T-cell (primary cell): Measurements from ENCODE around the gene ENTREP1. TPM values are rescaled to one million over a fixed set of nuclear protein-coding genes. Genes with fewer than 3 reads are reported as not detected.

Experiments
- ATAC-seq, 4 experiments: fragments of 200-7000 bp in 3 of 4; fragments of 150-1000 bp in 1 of 4; cut with Tn5 transposase; replicated peaks in 1 of 4; 1 replicate in 3 of 4; 2 replicates in 1 of 4; pipeline ENCODE4 v1.10.0; 2021; ENCODE audit warnings: moderate library complexity in 3 of 4, mild to moderate bottlenecking in 2 of 4, moderate number of reproducible peaks in 1 of 4
- CTCF ChIA-PET, 2 donors: fragments of 300-600 bp; sonication (Branson Sonifier 250); formaldehyde crosslinking; loops; one replicate each; lab custom pipeline; 2022; ENCODE audit warnings: antibody characterized with exemption in 2 of 2; lab: Charles Lee
- POLR2A ChIA-PET, 2 donors: fragments of 300-600 bp; sonication (Branson Sonifier 250); formaldehyde crosslinking; loops; one replicate each; lab custom pipeline; 2022; ENCODE audit warnings: antibody characterized with exemption in 2 of 2; lab: Charles Lee
- DNase-seq, 35 experiments: peaks; one replicate each; pipeline versions ENCODE4 v3.0.0 to v3.0.0-alpha.2; 2013 to 2023
- H3K27ac ChIP-seq: one replicate; pipeline ENCODE4 v1.5.1; 2013; ENCODE audit warnings: low read length
- H3K27me3 ChIP-seq, 2 experiments: replicated peaks in 1 of 2; 1 replicate in 1 of 2; 2 replicates in 1 of 2; pipeline versions ENCODE4 v1.6.1 to v1.7.0; 2013; ENCODE audit warnings: low read length in 1 of 2, mixed read lengths in 1 of 2; ENCODE audit not compliant: control insufficient read depth in 2 of 2, insufficient read depth in 2 of 2; ENCODE audit errors: extremely low read depth in 1 of 2
- H3K36me3 ChIP-seq, 2 donors: 1 replicate in 1 of 2; 2 replicates in 1 of 2; pipeline versions ENCODE4 v1.6.1 to v1.7.0; 2013; ENCODE audit warnings: low read length in 1 of 2; ENCODE audit not compliant: control insufficient read depth in 2 of 2, insufficient read depth in 1 of 2; ENCODE audit errors: extremely low read depth in 1 of 2
- H3K4me1 ChIP-seq, 2 experiments: 1 replicate in 1 of 2; 2 replicates in 1 of 2; pipeline versions ENCODE4 v1.6.1 to v1.7.0; 2013; ENCODE audit warnings: low read length in 2 of 2, mixed read lengths in 1 of 2; ENCODE audit not compliant: insufficient read depth in 2 of 2, control insufficient read depth in 1 of 2; ENCODE audit errors: extremely low read depth in 1 of 2
- H3K4me3 ChIP-seq, 2 donors: 1 replicate in 1 of 2; 2 replicates in 1 of 2; pipeline versions ENCODE4 v1.5.1 to v1.7.0; 2013; ENCODE audit warnings: mild to moderate bottlenecking in 2 of 2, low read length in 1 of 2, moderate library complexity in 1 of 2; ENCODE audit not compliant: control insufficient read depth in 1 of 2; ENCODE audit errors: extremely low read depth in 1 of 2
- H3K9me3 ChIP-seq: 2 replicates; pipeline ENCODE4 v1.7.0; 2013
- H3K27ac Mint-ChIP-seq, 2 donors: one replicate each; pipeline ENCODE4 v1.8.0; 2020 to 2021; ENCODE audit warnings: mild to moderate bottlenecking in 2 of 2, mixed read lengths in 2 of 2
- H3K27me3 Mint-ChIP-seq, 2 donors: one replicate each; pipeline ENCODE4 v1.8.0; 2021 to 2022; ENCODE audit warnings: mixed read lengths in 2 of 2
- H3K36me3 Mint-ChIP-seq: one replicate; pipeline ENCODE4 v1.8.0; 2021; ENCODE audit warnings: mixed read lengths
- H3K4me1 Mint-ChIP-seq, 3 donors: one replicate each; pipeline ENCODE4 v1.8.0; 2020 to 2022; ENCODE audit warnings: mixed read lengths in 3 of 3, mild to moderate bottlenecking in 1 of 3
- H3K4me3 Mint-ChIP-seq, 3 donors: one replicate each; pipeline ENCODE4 v1.8.0; 2020 to 2022; ENCODE audit warnings: mild to moderate bottlenecking in 3 of 3, mixed read lengths in 3 of 3, moderate library complexity in 3 of 3
- H3K9me3 Mint-ChIP-seq, 3 donors: one replicate each; pipeline ENCODE4 v1.8.0; 2020 to 2022; ENCODE audit warnings: mixed read lengths in 3 of 3
- WGBS: methylation state at CpG from one replicate; pipeline ENCODE4 v1.1.5; 2013; ENCODE audit warnings: missing lambda C conversion rate; ENCODE audit not compliant: insufficient coverage; 5-methylcytosine and 5-hydroxymethylcytosine counted together
- total RNA-seq, 35 experiments: library from RNA in 6 of 35; stranded (reverse) in 6 of 35; fragments of 120-200 nt in 1 of 35; gene quantifications; one replicate each; pipeline versions ENCODE4 v1.2.1 to v1.2.4 and lab custom pipeline; 2013 to 2026

ENTREP1 gene
- total RNA-seq, 5 donors from 2014 or later (not counting 1 experiment from before 2014, with no cell fraction given): 0.13 to 0.16 TPM; not detected in 3

GRCh38 chr9:69340631-69341030, 15.6 kb downstream of the ENTREP1 start:
- Mint-ChIP-seq H3K4me3 (no peak overlapping the region), H3K36me3 (no peaks in the 10 kb centered on the region), H3K27ac (no peak overlapping the region), H3K27me3 (peaks cover 5 to 20% of the 10 kb centered on the region in 2 donors), H3K4me1 (no peaks in the 10 kb centered on the region), H3K9me3 (no peaks in the 10 kb centered on the region)
- Histone ChIP-seq H3K27ac (no peak overlapping the region), H3K9me3 (no peaks in the 10 kb centered on the region), H3K4me3 (no peak overlapping the region), H3K4me1 (no peaks in the 10 kb centered on the region), H3K36me3 (no peaks in the 10 kb centered on the region), H3K27me3 (peaks cover 0 to 8% of the 10 kb centered on the region in 2 experiments)
- no peak for ATAC-seq
- CTCF ChIA-PET: interaction anchor here in 1 of 2 donors (0.6 kb wide), 1 partner anchor 148 kb away, joined by 3 read pairs; no protein-coding TSS in a partner anchor
- no CpG with 5 or more reads among the region's 3 CpGs for WGBS
- POLR2A ChIA-PET: no interaction called here
- no peak for DNase-seq

GRCh38 chr9:69342769-69343168, 17.8 kb downstream of the ENTREP1 start:
- H3K27ac Mint-ChIP-seq: no peak overlapping the region
- Histone ChIP-seq H3K27ac (no peak overlapping the region), H3K27me3 (peaks cover 0 to 8% of the 10 kb centered on the region in 2 experiments), H3K4me3 (no peak overlapping the region), H3K9me3 (no peaks in the 10 kb centered on the region), H3K36me3 (no peaks in the 10 kb centered on the region), H3K4me1 (no peaks in the 10 kb centered on the region)
- no peaks in the 10 kb centered on the region for H3K4me1 Mint-ChIP-seq
- no peak for ATAC-seq
- peaks cover 5 to 24% of the 10 kb centered on the region in 2 donors for H3K27me3 Mint-ChIP-seq
- ChIA-PET POLR2A (no interaction called here), CTCF (no interaction called here)
- H3K36me3 Mint-ChIP-seq: no peaks in the 10 kb centered on the region
- no CpG with 5 or more reads among the region's 1 CpG for WGBS
- H3K4me3 Mint-ChIP-seq: no peak overlapping the region
- H3K9me3 Mint-ChIP-seq: no peaks in the 10 kb centered on the region
- DNase-seq: no peak

GRCh38 chr9:69344459-69344858, 19.4 kb downstream of the ENTREP1 start:
- DNase-seq (no peak), ATAC-seq (no peak)
- no peaks in the 10 kb centered on the region for H3K36me3 ChIP-seq
- 60% methylated on average over 4 of the region's 4 CpGs for WGBS
- H3K9me3 Mint-ChIP-seq: no peaks in the 10 kb centered on the region
- ChIA-PET CTCF (interaction anchor here in 1 of 2 donors (1.1 kb wide), 1 partner anchor 8 kb away, joined by 3 read pairs; no protein-coding TSS in a partner anchor), POLR2A (no interaction called here)
- no peak overlapping the region for H3K4me3 Mint-ChIP-seq
- no peaks in the 10 kb centered on the region for H3K9me3 ChIP-seq
- H3K27ac Mint-ChIP-seq: no peak overlapping the region
- peaks cover 5 to 24% of the 10 kb centered on the region in 2 donors for H3K27me3 Mint-ChIP-seq
- no peak overlapping the region for H3K27ac ChIP-seq
- no peak overlapping the region for H3K4me3 ChIP-seq
- H3K36me3 Mint-ChIP-seq: no peaks in the 10 kb centered on the region
- no peaks in the 10 kb centered on the region for H3K4me1 ChIP-seq
- peaks cover 0 to 7% of the 10 kb centered on the region in 2 experiments for H3K27me3 ChIP-seq
- no peaks in the 10 kb centered on the region for H3K4me1 Mint-ChIP-seq

GRCh38 chr9:69346596-69347390, 21.8 kb downstream of the ENTREP1 start:
- H3K4me3 Mint-ChIP-seq: no peak overlapping the region
- Histone ChIP-seq H3K4me3 (no peak overlapping the region), H3K27me3 (peaks cover 0 to 4% of the 10 kb centered on the region in 2 experiments), H3K9me3 (no peaks in the 10 kb centered on the region), H3K27ac (no peak overlapping the region), H3K36me3 (no peaks in the 10 kb centered on the region), H3K4me1 (no peaks in the 10 kb centered on the region)
- ChIA-PET POLR2A (no interaction called here), CTCF (interaction anchor here in 1 of 2 donors (0.6 kb wide), 1 partner anchor 158 kb away, joined by 3 read pairs; no protein-coding TSS in a partner anchor)
- H3K27me3 Mint-ChIP-seq: peaks cover 5 to 16% of the 10 kb centered on the region in 2 donors
- DNase-seq (no peak), ATAC-seq (no peak)
- no peak overlapping the region for H3K27ac Mint-ChIP-seq
- WGBS: 90% methylated on average over 2 of the region's 6 CpGs
- H3K4me1 Mint-ChIP-seq: no peaks in the 10 kb centered on the region
- H3K9me3 Mint-ChIP-seq: no peaks in the 10 kb centered on the region
- no peaks in the 10 kb centered on the region for H3K36me3 Mint-ChIP-seq

GRCh38 chr9:69347607-69348006, 22.6 kb downstream of the ENTREP1 start:
- no peaks in the 10 kb centered on the region for H3K9me3 ChIP-seq
- H3K27ac ChIP-seq: no peak overlapping the region
- ChIA-PET CTCF (interaction anchor here in 1 of 2 donors (0.6 kb wide), 1 partner anchor 159 kb away, joined by 3 read pairs; no protein-coding TSS in a partner anchor), POLR2A (no interaction called here)
- no peak overlapping the region for H3K4me3 ChIP-seq
- Mint-ChIP-seq H3K27ac (no peak overlapping the region), H3K36me3 (no peaks in the 10 kb centered on the region), H3K9me3 (no peaks in the 10 kb centered on the region), H3K4me3 (no peak overlapping the region), H3K27me3 (peaks cover 5 to 15% of the 10 kb centered on the region in 2 donors), H3K4me1 (no peaks in the 10 kb centered on the region)
- peaks cover 0 to 4% of the 10 kb centered on the region in 2 experiments for H3K27me3 ChIP-seq
- no CpG with 5 or more reads among the region's 1 CpG for WGBS
- DNase-seq (no peak), ATAC-seq (no peak)
- no peaks in the 10 kb centered on the region for H3K36me3 ChIP-seq
- H3K4me1 ChIP-seq: no peaks in the 10 kb centered on the region

- Histone ChIP-seq H3K27me3 (no peaks in the 10 kb centered on the region), H3K36me3 (no peaks in the 10 kb centered on the region), H3K4me1 (no peaks in the 10 kb centered on the region), H3K27ac (no peak overlapping the region), H3K4me3 (no peak overlapping the region), H3K9me3 (no peaks in the 10 kb centered on the region)
- Mint-ChIP-seq H3K27me3 (peaks cover 2 to 18% of the 10 kb centered on the region in 2 donors), H3K4me1 (no peaks in the 10 kb centered on the region), H3K4me3 (no peak overlapping the region), H3K27ac (no peak overlapping the region), H3K9me3 (no peaks in the 10 kb centered on the region), H3K36me3 (no peaks in the 10 kb centered on the region)
- ChIA-PET POLR2A (interaction anchor here in 1 of 2 donors (0.6 kb wide), 1 partner anchor 530 kb away, joined by 4 read pairs; no protein-coding TSS in a partner anchor), CTCF (no interaction called here)
- no peak for ATAC-seq
- WGBS: no CpG with 5 or more reads among the region's 3 CpGs
- no peak for DNase-seq
Observed at GRCh38 chr9:69351227-69351626, 26.2 kb downstream of the ENTREP1 start.
